GM18870 (cell line): Measurements from ENCODE around the gene MSANTD7.
"Not testable (repeated sequence)": the region's sequence is repeated elsewhere in the genome, so short reads cannot be mapped to it uniquely, and the experiment has no call there.

Experiments
- ATAC-seq: cut with Tn5 transposase; IDR thresholded peaks from one replicate; pipeline ENCODE4 v1.9.1; 2021; ENCODE audit warnings: moderate library complexity; ENCODE audit not compliant: unreplicated experiment

Gene MSANTD7

DNA sequence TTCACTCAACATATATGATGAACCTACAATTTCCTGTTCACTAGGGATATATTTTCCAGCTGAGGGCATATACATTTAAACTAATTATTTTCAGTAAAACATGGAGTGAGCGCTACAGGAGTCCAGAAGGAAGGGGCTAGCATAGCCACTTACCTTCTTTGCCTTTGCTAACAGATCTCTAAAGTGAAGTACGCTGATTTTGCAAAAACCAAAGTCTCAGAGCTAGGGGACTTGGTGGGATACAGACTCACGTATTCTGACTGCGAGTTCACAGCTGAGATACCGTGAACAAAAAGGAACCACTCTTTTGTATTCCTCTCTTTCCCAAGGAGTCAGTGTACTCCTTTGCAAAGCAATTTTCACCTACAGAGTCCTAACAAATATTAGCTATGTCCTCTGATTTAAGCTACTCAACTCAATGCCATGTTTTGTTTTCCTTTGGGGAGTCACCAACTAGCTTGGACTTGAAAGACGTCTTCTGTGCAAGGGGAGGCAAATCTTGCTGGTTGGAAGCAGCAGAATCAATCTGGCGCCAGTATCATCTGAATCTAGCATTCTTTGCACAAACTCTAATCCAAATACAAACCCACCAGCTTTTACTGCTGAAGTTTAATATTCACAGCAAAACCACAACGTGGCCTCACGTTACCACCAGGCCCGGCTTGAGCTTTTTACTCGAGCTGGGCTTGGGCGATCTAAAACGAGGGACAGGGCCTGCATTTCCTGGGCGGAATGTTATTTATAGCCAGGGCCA is 926 bp upstream of the MSANTD7 start:
- no peak for ATAC-seq

- ATAC-seq = no peak
Observed at GRCh38 chr10:14838582-14839304, 637 bp downstream of the MSANTD7 start.

GRCh38 chr10:14839305-14839695 is 1.2 kb downstream of the MSANTD7 start:
- ATAC-seq = no peak

GRCh38 chr10:14840178-14840577 is 2.1 kb downstream of the MSANTD7 start:
- ATAC-seq = no peak

- no peak for ATAC-seq
Observed at GRCh38 chr10:14843327-14843988, 5.4 kb downstream of the MSANTD7 start.

DNA sequence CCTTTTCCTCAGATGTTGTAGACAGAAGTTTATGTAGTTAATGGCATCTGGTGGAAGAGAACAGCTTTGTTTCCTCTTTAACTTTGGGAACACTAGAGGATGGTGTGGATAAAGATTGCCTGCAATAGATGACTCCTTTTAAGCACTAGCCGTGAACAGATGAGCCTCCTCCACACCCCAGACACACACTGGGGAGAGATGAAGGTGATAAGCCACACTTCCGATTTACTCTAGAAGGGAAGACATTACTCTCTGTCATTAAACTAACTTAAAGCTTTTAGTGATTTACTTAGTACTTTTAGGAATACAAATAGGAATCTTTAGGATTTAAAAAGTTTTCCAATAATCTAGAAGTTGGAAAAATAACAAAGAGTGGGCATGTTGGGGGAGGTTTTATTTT is 6.8 kb downstream of the MSANTD7 start:
- ATAC-seq = no peak

- ATAC-seq = no peak
Observed at GRCh38 chr10:14852236-14852635, 14.1 kb downstream of the MSANTD7 start.

DNA sequence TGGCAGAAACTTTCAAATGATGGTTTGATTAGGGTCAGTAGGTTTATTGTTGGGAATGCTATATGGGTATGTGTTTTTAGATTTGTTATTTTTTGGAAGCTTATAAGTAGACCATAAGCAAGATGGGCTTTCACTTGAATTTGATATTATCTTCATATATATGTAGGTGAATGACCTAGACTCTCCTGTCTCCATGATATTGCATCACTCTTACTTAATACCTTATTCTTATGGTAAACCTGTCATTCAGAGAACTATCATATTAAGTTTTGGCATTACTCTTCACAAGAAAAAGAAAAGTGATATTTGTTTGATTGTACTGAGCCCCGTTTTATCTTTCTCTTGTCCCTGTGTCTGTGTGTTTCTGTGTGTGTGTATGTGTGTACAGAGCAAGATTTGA is 17.3 kb downstream of the MSANTD7 start:
- no peak for ATAC-seq

DNA sequence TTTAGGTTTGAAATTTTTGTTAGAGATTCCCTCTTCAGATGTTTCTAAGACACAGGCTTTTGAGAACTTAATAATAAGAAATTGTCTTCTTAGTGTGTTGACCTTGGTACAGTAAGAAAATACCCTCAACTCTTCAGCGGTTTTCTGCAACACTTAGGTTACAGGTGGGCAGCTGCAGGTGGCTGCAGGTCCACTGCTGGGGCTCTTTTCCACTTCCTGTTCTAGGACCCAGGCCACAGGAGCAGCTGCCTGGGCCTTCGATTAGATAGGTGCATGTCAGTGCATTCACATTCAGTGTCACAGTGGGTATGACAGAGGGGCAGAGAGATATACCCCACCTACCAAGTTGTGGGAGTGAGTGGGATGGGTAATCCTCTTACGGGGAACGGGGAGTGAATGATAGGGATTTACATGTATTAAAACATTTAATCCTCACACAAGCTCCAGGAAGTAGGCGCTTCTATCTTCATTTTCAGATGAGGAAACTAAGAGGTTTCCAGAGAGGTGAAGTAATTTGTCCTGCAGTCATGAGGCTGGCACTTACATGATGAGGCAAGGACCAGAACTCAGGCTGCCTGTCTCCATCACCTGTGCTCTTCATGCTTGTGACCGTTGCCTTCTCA is 20.3 kb downstream of the MSANTD7 start:
- no peak for ATAC-seq

GRCh38 chr10:14859043-14859442 is 20.9 kb downstream of the MSANTD7 start:
- no peak for ATAC-seq

DNA sequence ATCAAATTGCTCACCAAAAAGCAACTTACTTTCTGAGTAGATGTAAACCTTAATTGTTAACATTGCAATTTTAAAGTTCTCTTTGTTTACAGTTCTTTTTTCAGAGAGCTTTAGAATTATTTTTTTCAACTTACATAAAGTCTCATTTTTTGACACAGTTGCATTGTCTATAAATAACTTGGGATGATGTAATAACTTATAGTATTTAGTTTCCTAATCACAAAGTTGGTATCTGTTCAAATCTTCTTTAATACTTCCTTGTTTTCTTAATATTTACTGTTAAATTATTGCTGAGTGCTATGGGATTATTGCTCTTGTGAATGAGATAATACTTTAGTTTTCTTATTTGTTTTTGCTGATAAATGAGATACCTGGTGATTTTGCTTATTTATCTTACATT is 21.7 kb downstream of the MSANTD7 start:
- no peak for ATAC-seq

DNA sequence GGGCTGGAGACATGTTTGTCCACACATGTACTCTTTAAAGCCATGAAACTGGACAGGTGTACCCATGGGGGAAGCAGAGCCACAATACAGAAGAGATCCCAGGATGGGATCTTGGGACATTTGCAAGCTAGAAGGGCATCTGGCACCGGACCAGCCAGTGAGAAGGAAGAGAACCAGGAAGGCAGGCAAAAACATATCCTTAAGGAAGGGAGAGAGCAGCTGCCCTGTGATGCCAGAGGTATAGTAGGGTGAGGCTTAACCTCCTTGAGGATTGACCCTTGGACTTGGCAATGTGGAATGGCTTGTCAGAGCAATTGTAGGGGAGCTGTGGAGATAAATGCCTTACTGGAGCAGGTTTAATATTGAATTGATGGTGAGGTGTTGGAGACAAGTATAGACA is 22.7 kb downstream of the MSANTD7 start:
- no peak for ATAC-seq

DNA sequence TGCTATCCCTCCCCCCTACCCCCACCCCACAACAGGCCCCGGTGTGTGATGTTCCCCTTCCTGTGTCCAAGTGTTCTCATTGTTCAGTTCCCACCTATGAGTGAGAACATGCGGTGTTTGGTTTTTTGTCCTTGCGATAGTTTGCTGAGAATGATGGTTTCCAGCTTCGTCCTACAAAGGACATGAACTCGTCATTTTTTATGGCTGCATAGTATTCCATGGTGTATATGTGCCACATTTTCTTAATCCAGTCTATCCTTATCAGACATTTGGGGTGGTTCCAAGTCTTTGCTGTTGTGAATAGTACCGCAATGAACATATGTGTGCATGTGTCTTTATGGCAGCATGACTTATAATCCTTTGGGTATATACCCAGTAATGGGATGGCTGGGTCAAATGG is 26.4 kb downstream of the MSANTD7 start:
- not testable (repeated sequence) for ATAC-seq

DNA sequence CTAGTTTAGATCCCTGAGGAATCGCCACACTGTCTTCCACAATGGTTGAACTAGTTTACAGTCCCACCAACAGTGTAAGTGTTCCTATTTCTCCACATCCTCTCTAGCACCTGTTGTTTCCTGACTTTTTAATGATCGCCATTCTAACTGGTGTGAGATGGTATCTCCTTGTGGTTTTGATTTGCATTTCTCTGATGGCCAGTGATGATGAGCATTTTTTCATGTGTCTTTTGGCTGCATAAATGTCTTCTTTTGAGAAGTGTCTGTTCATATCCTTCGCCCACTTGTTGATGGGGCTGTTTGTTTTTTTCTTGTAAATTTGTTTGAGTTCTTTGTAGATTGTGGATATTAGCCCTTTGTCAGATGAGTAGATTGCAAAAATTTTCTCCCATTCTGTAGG is 26.8 kb downstream of the MSANTD7 start:
- ATAC-seq = not testable (repeated sequence)

- peak; percentile 40 for ATAC-seq
Observed at GRCh38 chr10:14873090-14873760, 35.1 kb downstream of the MSANTD7 start.

DNA sequence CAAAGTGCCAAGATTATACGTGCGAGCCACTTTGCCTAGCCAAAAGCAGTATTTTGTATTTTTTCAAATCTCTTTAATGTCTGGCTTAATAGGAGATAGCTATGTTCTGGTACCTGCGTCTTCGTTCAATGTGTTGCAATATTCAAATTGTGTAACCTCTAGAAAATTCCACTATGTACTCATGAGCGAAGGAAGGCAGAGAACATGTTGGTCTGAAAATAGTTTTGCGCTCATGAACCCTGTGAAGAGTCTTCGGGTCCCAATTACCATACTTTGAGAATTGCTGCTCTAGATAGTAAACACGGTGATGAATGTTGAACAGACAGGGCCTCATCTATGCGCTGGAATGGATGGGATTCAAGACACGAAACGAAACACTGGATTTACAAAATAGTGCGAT is 37.8 kb downstream of the MSANTD7 start:
- ATAC-seq = no peak

DNA sequence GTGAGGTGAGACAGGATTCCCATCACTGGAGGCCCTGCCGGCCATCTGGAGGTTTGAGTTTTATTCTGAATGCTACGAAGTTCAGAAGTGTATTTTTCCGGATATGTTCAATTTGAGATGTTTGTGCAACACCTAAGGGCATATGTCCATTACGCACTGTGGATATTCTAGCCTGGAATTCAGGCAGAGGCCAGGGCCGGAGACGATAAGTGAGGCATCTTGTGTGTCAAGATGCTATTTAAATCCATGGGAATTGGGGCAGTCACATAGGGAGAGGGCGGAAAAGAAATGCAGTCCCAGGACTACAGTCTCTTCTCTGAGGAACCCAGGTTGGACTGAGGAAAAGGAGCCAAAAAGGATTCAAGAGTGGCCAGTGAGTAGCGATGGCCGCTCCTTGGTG is 38.7 kb downstream of the MSANTD7 start:
- no peak for ATAC-seq

GRCh38 chr10:14878266-14879123 is 40.4 kb downstream of the MSANTD7 start, which contains the start of gene SUV39H2:
SUV39H2 (plus strand) TSS chr10:14878866; CDS start chr10:14878889, 23 bp downstream.
- peak; percentile 84 for ATAC-seq

DNA sequence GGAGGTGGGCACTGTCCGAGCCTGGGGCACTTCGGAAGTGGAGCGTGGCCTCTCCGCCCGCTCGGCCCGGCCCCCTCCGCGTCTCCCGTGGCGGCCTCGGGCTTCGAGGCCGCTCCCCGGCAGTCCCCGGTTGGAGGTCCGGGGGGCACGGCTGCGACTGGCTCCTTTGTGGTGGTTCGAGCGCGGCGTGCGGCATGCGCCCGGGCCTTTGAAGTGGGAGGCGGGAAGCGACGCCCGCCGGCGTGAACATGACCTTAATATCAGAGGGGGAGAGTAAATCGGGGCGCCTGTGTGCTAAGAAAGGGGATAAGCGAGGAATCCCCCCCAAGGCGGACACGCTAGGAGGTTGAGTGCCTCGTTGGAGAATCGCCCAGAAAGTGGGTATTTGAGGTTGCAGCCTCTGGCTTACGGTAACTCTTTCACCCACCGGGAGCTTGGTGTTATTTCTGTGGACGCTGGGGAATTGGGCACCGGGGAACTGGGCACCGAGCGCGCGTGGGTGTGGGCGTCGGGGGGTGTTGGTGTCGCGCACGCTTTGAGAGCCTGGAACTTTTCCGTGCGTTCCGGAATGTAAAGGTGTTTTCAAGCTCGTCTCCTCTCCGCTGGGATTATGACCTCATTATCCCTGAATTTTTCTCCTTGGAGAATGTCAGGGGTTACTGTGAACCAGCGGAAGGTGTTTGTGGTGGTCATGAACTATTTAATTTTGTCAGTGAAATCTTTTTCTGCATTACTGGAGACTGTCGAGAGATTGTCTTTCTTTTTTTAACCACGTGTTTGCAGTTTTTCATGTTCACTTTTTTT is 41.2 kb downstream of the MSANTD7 start:
- ATAC-seq = no peak
